ENCODE results near the gene CCDC30.
"Not testable (repeated sequence)": the region's sequence is repeated elsewhere in the genome, so short reads cannot be mapped to it uniquely, and the experiment has no call there.

CCDC30 gene

DNA sequence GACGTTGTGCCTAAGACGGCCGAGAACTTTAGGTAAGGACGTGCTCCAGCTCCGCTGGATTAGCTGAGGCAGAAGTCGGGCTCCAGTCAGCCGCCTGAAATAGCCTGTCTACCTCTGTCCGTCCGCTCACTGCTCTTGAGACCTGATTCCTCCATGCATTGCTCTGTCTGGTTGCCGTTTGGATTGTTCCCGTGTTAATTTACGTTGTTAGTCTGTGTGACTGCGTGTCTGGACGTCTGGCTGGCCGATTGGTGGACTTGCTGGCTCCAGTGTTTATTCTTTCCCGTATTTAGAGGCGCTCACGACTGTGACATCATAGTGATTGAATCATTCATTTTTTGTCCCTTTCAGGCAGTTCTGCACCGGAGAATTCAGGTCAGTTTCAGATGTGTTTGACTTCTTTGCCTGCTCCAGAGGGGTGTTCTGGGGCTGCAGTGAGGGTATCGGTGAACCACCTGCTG, 195.8 kb downstream of the CCDC30 start:
- DNase-seq = no peak

- DNase-seq = no peak
Observed at GRCh38 chr1:42660907-42661500, 197.9 kb downstream of the CCDC30 start.

DNA sequence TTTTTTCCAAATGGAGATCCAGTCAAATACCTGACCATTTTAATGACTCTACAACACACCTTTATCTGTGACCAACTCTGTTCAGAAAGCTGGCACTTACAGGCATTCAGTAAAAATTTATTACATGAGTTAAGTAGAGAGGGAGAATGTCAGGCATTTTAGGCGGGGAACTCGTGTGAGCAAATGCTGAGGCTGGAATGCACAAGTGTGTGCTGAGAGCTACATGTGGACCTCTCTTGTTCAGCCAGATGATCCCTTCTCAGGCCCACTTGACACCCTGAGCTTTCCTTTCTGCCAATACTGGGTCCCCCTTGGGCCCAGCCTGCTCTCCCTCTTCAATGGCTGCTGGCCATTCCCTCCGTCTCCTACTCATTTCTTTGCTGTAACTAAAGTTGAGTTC, 206.8 kb downstream of the CCDC30 start:
- no peak for DNase-seq

DNA sequence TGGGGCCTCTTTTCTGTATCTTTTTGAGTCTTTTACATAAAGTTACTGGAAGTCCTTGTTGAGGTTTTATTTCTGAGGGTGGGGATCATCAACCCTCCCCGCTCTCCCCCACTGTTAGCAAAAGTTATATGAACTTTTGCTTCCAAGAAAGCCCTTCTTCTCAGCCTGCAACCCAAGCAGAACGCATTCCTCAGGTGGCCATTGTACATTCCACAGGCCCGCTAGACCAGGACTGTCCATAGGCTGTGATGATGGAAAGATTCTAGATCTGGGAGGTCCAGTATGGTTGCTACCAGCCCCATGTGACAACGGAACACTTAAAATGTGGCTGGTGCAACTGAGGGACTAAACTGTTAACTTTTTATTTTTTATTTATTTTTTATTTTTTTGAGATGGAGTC, 207.3 kb downstream of the CCDC30 start:
- no peak for DNase-seq

DNA sequence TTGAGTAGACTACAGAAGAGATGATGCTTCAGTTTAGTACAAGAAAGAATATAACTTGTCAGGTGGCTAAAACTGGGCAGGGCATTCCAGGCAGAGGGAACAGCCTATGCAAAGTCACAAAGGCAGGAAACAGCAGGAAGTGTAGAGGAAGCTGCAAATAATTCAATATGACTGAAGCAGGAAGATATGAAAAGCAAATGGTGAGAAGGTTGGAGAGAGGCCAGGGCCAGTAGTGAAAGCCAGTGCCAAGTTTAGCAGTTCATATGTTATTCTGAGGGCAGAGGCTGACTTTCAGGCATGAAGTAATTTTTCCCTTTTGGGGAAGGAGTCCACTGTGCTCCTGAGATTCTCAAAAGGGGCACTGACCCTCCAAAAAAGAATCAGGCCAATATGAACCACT, 211.1 kb downstream of the CCDC30 start:
- DNase-seq = no peak

DNA sequence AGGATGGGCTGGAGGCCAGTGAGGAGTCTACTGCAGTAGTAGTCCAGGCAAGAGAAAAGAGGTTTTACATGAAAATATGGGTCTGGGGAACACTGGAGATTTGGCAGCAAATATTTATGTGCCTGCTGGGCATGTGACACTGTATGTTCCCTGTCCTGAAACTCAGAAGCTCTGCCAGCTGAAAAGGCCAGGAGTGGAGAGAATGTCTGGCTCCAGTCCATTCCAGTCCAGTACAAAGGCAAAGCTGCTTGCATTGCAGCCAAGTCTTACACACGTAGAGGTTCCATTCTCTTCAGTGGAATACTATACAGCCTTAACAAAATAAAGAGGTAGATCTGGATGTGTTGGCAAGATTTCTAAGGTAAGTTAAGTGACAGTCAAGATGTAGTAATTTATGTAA, 211.6 kb downstream of the CCDC30 start:
- DNase-seq = no peak

DNA sequence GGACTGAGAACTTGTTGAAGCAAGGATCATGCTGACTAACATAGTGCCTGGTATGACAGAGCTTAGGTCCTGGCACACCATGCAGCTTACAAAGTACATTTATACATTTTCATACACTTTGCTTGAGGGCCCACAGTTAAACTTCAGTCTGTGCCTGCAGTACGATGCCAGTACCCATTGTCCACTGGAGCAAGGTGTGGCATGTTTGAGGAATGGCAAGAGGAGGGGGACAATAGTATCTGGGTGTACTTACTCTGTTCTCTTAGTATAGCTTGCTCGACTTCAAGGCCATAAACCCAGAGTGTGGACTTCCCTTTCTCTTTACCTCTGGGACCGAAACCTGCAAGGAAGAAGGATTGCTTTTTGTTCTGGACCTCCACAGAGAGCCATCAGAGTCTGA, 212.4 kb downstream of the CCDC30 start:
- no peak for DNase-seq

GRCh38 chr1:42676534-42677087, 213.5 kb downstream of the CCDC30 start:
- DNase-seq = no peak

DNA sequence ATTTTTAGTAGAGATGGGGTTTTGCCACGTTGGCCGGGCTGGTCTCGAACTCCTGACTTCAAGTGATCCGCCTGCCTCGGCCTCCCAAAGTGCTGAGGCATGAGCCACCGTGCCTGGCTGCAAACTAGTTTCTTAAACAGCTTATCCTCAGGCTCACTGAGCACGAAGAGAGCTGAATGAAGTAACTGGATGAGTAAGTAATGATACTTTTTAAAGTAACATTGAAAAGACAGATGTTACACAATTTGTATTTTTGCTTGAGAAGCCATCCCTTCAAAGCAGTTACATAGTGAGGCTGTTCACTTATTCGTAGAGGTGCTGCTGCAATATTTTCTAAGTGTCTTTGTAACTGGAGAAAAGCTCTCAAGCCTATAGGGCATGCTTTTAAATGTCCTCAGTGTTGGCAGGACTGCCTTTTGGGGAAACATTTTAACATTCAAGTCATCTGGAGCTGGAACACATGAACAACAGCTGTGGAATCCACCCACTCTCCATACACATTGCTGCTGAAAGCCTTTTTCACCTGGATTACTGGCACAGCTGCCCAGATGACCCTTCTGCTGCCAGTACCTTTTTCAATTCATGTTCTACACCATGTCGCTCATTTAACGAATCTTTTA, 216.4 kb downstream of the CCDC30 start:
- DNase-seq = no peak

- no peak for DNase-seq
Observed at GRCh38 chr1:42680055-42680454, 217.0 kb downstream of the CCDC30 start.

GRCh38 chr1:42680921-42681683, 218.0 kb downstream of the CCDC30 start:
- DNase-seq = no peak

DNA sequence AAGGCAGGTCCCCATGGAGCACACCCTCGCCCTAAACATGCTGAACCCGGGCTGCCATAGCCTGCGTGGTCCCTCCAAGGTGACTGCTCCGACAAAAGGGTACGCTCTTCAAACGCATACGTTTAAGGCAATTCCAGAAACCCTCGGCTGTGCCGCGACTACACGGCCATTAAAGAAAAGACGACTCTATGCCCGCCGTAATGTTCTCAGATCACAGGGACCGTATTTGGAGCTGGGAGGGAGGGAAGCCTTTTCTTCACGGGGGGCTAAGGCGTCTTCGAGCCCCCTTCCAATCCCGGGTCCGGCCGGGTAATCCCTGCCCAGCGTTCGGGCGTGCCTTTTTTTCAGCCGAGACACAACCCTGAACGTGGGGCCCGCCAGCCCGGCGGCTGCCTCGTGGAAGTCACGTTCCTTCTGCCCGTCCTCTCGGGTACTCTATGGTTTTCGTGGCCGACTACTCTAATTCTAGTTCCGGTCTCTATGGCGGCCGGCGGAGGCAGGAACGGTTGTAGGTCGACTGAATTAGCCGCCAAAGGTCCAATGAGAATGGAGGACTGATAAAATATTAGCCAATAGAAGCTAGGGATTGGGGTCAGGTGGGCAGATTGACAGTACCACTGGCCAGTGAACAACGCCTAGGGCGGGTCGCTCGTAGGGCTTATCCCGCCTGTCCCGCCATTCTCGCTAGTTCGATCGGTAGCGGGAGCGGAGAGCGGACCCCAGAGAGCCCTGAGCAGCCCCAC, 218.8 kb downstream of the CCDC30 start, which contains the start of gene YBX1:
YBX1 (plus strand) TSS at position 678 of the 743 bp plus-strand sequence. CDS start 148 bp downstream, outside the sequence.
- DNase-seq = peak; percentile 96 to 99

DNA sequence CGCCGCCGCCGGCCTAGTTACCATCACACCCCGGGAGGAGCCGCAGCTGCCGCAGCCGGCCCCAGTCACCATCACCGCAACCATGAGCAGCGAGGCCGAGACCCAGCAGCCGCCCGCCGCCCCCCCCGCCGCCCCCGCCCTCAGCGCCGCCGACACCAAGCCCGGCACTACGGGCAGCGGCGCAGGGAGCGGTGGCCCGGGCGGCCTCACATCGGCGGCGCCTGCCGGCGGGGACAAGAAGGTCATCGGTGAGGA, 219.3 kb downstream of the CCDC30 start:
- not testable (repeated sequence) for DNase-seq

DNA sequence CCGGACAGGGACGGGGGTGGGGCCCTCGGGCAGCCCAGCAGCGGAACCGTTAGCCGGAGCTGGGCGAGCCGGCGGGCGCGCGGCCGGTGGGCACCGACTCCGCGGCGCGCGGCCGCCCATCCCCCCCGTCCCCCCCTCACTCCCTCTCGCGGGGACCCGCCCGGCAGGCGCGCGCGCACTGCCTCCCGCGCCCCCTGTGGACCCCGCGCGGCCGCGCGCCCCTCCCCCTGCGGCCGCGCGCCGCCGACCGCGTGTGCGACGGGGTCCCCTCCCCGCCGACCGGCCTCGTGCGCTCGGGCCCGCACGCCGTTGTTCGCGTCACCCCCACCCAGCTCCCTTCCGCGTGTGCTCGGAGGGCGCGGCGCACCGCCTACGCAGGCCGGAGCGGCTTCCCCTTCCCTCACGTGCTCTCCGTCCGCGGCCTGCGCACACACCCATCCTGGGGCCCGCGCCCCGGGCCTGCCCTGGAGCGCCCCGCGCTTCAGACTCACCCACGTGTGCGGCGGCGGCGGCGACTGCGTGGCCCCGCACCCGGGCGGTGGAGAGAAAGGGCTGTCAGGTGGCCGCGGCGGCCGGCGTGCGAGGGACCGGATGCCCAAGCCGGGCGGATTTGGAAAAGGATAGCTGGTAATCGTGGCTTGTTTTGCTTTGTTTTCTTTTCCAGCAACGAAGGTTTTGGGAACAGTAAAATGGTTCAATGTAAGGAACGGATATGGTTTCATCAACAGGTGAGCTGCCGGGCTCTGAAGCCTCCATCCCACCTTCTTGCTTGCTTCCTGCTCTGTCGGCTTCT, 219.8 kb downstream of the CCDC30 start:
- peak; percentile 23 to 66 for DNase-seq

DNA sequence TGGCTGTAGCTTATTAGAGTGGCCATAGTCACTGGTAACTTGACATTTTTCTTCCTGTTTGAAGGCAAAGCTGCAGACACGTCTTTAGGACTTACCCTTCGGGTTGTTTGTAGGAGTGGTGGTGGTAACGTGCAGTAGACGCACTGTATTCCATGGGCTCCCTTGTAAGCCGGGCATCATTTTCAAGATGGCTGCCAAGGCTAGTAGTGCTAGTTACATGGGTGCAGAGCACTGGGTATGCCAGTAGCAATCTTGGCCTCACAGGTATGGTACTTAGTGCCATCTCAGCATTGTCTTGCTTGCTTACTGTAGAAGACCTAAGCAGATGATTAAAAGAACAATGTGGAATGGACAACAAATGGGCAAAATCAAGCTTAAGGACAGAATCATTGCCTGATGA, 221.1 kb downstream of the CCDC30 start:
- peak in 1 of 2 experiments; percentile 45 for DNase-seq

- no peak for DNase-seq
Observed at GRCh38 chr1:42686418-42686817, 223.3 kb downstream of the CCDC30 start.

- DNase-seq = no peak
Observed at GRCh38 chr1:42689912-42690311, 226.8 kb downstream of the CCDC30 start.

DNA sequence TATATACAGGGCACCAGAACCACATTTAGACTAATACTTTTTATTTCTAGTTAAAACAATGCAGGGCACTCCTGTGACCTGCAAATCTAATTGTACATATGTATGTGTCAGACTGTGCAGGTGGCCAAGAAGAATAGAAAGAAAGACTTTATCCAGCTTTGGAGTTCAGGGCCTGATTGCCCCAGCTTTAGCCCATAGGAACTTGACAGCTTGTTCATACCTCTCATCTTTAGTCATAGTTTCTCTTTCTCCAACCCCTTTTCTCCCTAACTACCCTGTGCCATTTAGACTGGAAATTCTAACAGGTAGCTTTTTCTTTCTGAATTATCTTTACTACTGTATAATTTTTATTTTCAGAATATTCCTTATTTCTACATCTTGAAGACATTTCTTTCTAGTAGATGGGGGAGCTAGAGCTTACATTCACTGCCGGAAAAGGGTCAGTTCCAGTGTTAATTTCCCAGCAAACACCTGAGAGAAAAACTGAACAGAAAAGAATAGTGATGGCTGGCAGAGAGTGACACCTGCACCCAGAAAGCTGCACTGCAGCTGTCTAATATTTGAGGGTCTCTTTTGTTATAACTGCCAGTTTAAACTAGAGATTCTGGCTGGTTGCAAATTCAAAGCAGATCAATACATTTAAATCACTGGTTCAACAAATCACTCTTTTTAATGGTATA, 227.5 kb downstream of the CCDC30 start:
- no peak for DNase-seq

DNA sequence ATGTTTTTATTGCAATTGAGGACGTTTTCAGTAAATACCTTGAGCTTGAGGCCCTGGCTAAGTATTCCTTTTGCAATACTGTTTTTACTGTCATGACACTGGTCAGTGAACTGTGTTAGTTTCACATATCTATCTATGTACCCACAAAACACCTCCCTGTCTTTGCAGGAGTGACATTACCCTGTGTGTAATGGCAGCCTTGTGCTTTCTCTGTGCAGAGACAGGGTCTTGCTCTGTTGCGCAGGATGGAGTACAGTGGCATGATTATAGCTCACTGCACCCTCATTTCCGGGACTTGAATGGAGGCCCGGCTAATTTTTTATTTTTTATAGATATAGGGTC, 228.0 kb downstream of the CCDC30 start:
- no peak for DNase-seq

- no peak for DNase-seq
Observed at GRCh38 chr1:42692461-42692860, 229.4 kb downstream of the CCDC30 start.

- no peak for DNase-seq
Observed at GRCh38 chr1:42692911-42693310, 229.8 kb downstream of the CCDC30 start.
